Panc1 (cell line): ENCODE results near the gene MRRF.

Experiments used
- CTCF ChIP-seq: fragments of 450-650 bp; IDR thresholded peaks from 2 replicates; pipeline ENCODE4 v1.5.1; 2017; ENCODE audit warnings: mild to moderate bottlenecking
- POLR2AphosphoS5 ChIP-seq: IDR thresholded peaks from 2 replicates; pipeline ENCODE4 v1.6.1; 2012; ENCODE audit warnings: mild to moderate bottlenecking, low read depth, low read length, moderate library complexity
- REST ChIP-seq, 2 experiments: IDR thresholded peaks; 2 replicates each; pipeline ENCODE4 v1.6.1; 2011 to 2012; ENCODE audit warnings: low read depth in 2 of 2, control low read depth in 1 of 2, low read length in 1 of 2, mild to moderate bottlenecking in 1 of 2, moderate library complexity in 1 of 2; ENCODE audit not compliant: insufficient read depth in 1 of 2

GRCh38 chr9:122355336-122355875 is 90.7 kb downstream of the MRRF start:
- TF ChIP-seq CTCF = no peak
- no peak for TF ChIP-seq POLR2AphosphoS5
- TF ChIP-seq REST (IDR thresholded peaks at IDR 0.05; ENCODE audit: insufficient read depth in 1 of 2, low read depth in 2 of 2, low read length in 1 of 2) = no peak
